ENCODE measurements around the gene CDK18. TPM values are rescaled to one million over a fixed set of nuclear protein-coding genes. Genes with fewer than 3 reads are reported as not detected.

CDK18 gene
- total RNA-seq, 1 donor from 2014 or later = 3.0 TPM

- peaks cover 6% of the 10 kb centered on the region for H3K4me1 Mint-ChIP-seq (ENCODE audit: unreplicated experiment)
- no peaks in the 10 kb centered on the region for H3K36me3 Mint-ChIP-seq (ENCODE audit: unreplicated experiment)
- H3K27me3 Mint-ChIP-seq (ENCODE audit: unreplicated experiment) = peaks cover 13% of the 10 kb centered on the region
- TF ChIP-seq CTCF (IDR thresholded peaks at IDR 0.05) = no peak
- DNase-seq (ENCODE audit: extremely low spot score, unreplicated experiment) = no peak
- no peaks in the 10 kb centered on the region for H3K9me3 Mint-ChIP-seq (ENCODE audit: unreplicated experiment)
- H3K27ac Mint-ChIP-seq (ENCODE audit: unreplicated experiment) = no peak overlapping the region
- H3K4me3 Mint-ChIP-seq (ENCODE audit: unreplicated experiment) = no peak overlapping the region
Measured at GRCh38 chr1:205531191-205532025, 26.9 kb downstream of the CDK18 start.

- DNase-seq (ENCODE audit: extremely low spot score, unreplicated experiment) = no peak
- Mint-ChIP-seq H3K27ac (ENCODE audit: unreplicated experiment) (no peak overlapping the region), H3K4me3 (ENCODE audit: unreplicated experiment) (no peak overlapping the region), H3K9me3 (ENCODE audit: unreplicated experiment) (no peaks in the 10 kb centered on the region), H3K27me3 (ENCODE audit: unreplicated experiment) (peaks cover 18% of the 10 kb centered on the region), H3K4me1 (ENCODE audit: unreplicated experiment) (peaks cover 7% of the 10 kb centered on the region), H3K36me3 (ENCODE audit: unreplicated experiment) (no peaks in the 10 kb centered on the region)
- no peak for TF ChIP-seq CTCF (IDR thresholded peaks at IDR 0.05)
Measured at GRCh38 chr1:205532026-205532898, 27.8 kb downstream of the CDK18 start.

GRCh38 chr1:205532996-205533735, 28.7 kb downstream of the CDK18 start:
- H3K36me3 Mint-ChIP-seq (ENCODE audit: unreplicated experiment) = no peaks in the 10 kb centered on the region
- no peak for TF ChIP-seq CTCF (IDR thresholded peaks at IDR 0.05)
- H3K9me3 Mint-ChIP-seq (ENCODE audit: unreplicated experiment) = no peaks in the 10 kb centered on the region
- no peak overlapping the region for H3K4me3 Mint-ChIP-seq (ENCODE audit: unreplicated experiment)
- no peak overlapping the region for H3K27ac Mint-ChIP-seq (ENCODE audit: unreplicated experiment)
- peaks cover 8% of the 10 kb centered on the region for H3K4me1 Mint-ChIP-seq (ENCODE audit: unreplicated experiment)
- peaks cover 17% of the 10 kb centered on the region for H3K27me3 Mint-ChIP-seq (ENCODE audit: unreplicated experiment)
- DNase-seq (ENCODE audit: extremely low spot score, unreplicated experiment) = no peak

- TF ChIP-seq CTCF (IDR thresholded peaks at IDR 0.05) = no peak
- Mint-ChIP-seq H3K36me3 (ENCODE audit: unreplicated experiment) (no peaks in the 10 kb centered on the region), H3K27me3 (ENCODE audit: unreplicated experiment) (peaks cover 21% of the 10 kb centered on the region), H3K27ac (ENCODE audit: unreplicated experiment) (no peak overlapping the region), H3K4me3 (ENCODE audit: unreplicated experiment) (no peak overlapping the region), H3K4me1 (ENCODE audit: unreplicated experiment) (peaks cover 8% of the 10 kb centered on the region), H3K9me3 (ENCODE audit: unreplicated experiment) (no peaks in the 10 kb centered on the region)
- no peak for DNase-seq (ENCODE audit: extremely low spot score, unreplicated experiment)
Measured at GRCh38 chr1:205533748-205534443, 29.4 kb downstream of the CDK18 start.

Measured in osteocyte (in vitro differentiated cells).